H1 (cell line): ENCODE results near the gene OSBPL9. TPM values are rescaled to one million over a fixed set of nuclear protein-coding genes. Genes with fewer than 3 reads are reported as not detected.

Experiments used
- CTCF ChIA-PET: fragments of 300-600 bp; sonication (Branson Sonifier 250); formaldehyde crosslinking; loops from one replicate; lab custom pipeline; 2021; ENCODE audit not compliant: partially characterized antibody; lab: Charles Lee
- POLR2A ChIA-PET: fragments of 300-600 bp; sonication (Branson Sonifier 250); formaldehyde crosslinking; loops from one replicate; lab custom pipeline; 2021; ENCODE audit warnings: inconsistent platforms; ENCODE audit not compliant: partially characterized antibody; lab: Charles Lee
- DNase-seq, 2 experiments: peaks; one replicate each; pipeline versions ENCODE4 v3.0.0 to v3.0.0-alpha.2; 2010 to 2022; ENCODE audit warnings: low spot score in 2 of 2, low read depth in 1 of 2, mixed read lengths in 1 of 2
- FAIRE-seq: peaks from 2 replicates; lab custom pipeline; 2011; peaks lifted over from hg19 to GRCh38; lab: Jason Lieb, UNC
- H2AFZ ChIP-seq: 2 replicates; pipeline ENCODE4 v1.8.1; 2012; ENCODE audit warnings: low read length, inconsistent platforms
- H2AK5ac ChIP-seq: 2 replicates; pipeline ENCODE4 v1.6.1; 2013; ENCODE audit warnings: low read depth, low read length
- H2BK120ac ChIP-seq: replicated peaks from 2 replicates; pipeline ENCODE3; 2013; ENCODE audit warnings: low read depth, low read length, inconsistent platforms
- H2BK12ac ChIP-seq: 2 replicates; pipeline ENCODE4 v1.6.1; 2013; ENCODE audit warnings: low read depth, low read length
- H2BK15ac ChIP-seq: 2 replicates; pipeline ENCODE4 v1.6.1; 2013; ENCODE audit warnings: low read length
- H2BK20ac ChIP-seq: 2 replicates; pipeline ENCODE4 v1.6.1; 2013; ENCODE audit warnings: low read length
- H2BK5ac ChIP-seq: 2 replicates; pipeline ENCODE4 v1.6.1; 2013; ENCODE audit warnings: low read depth, low read length
- H3K14ac ChIP-seq: 2 replicates; pipeline ENCODE4 v1.6.1; 2013; ENCODE audit warnings: inconsistent platforms; ENCODE audit not compliant: insufficient read length
- H3K18ac ChIP-seq: 2 replicates; pipeline ENCODE4 v1.6.1; 2013; ENCODE audit warnings: low read length; ENCODE audit errors: extremely low read depth
- H3K23ac ChIP-seq: 2 replicates; pipeline ENCODE4 v1.6.1; 2013; ENCODE audit warnings: inconsistent platforms; ENCODE audit not compliant: insufficient read length
- H3K23me2 ChIP-seq: 2 replicates; pipeline ENCODE4 v1.6.1; 2013; ENCODE audit warnings: low read depth, low read length
- H3K27ac ChIP-seq: 2 replicates; pipeline ENCODE4 v1.6.1; 2011; ENCODE audit warnings: low read depth, low read length, inconsistent platforms
- H3K27me3 ChIP-seq, 4 experiments: replicated peaks in 1 of 4; 1 replicate in 1 of 4; 2 replicates in 3 of 4; pipeline versions ENCODE4 v1.6.1 to v1.8.1; 2011 to 2013; ENCODE audit warnings: low read length in 3 of 4, mild to moderate bottlenecking in 3 of 4, inconsistent platforms in 2 of 4, mixed read lengths in 2 of 4, moderate library complexity in 1 of 4; ENCODE audit not compliant: control insufficient read depth in 3 of 4, insufficient read depth in 3 of 4; ENCODE audit errors: extremely low read depth in 1 of 4
- H3K36me3 ChIP-seq, 4 experiments: 2 replicates each; pipeline versions ENCODE4 v1.6.1 to v1.8.1; 2011 to 2013; ENCODE audit warnings: mild to moderate bottlenecking in 4 of 4, low read length in 3 of 4, moderate library complexity in 2 of 4, control low read depth in 1 of 4, inconsistent platforms in 1 of 4; ENCODE audit not compliant: insufficient read depth in 4 of 4, control insufficient read depth in 2 of 4
- H3K4ac ChIP-seq: replicated peaks from 2 replicates; pipeline ENCODE3; 2013; ENCODE audit warnings: low read length, low read depth, mixed read lengths, inconsistent platforms; ENCODE audit not compliant: insufficient read length
- H3K4me1 ChIP-seq, 4 experiments: replicated peaks in 1 of 4; 1 replicate in 1 of 4; 2 replicates in 3 of 4; pipeline versions ENCODE4 v1.6.1 to v1.8.1; 2011 to 2013; ENCODE audit warnings: low read length in 3 of 4, inconsistent platforms in 2 of 4, mixed read lengths in 1 of 4; ENCODE audit not compliant: insufficient read depth in 4 of 4, control insufficient read depth in 3 of 4
- H3K4me2 ChIP-seq, 2 experiments: 2 replicates each; pipeline versions ENCODE4 v1.6.1 to v1.8.1; 2011 to 2013; ENCODE audit warnings: low read depth in 2 of 2, low read length in 2 of 2, control low read depth in 1 of 2, inconsistent platforms in 1 of 2, mild to moderate bottlenecking in 1 of 2; ENCODE audit not compliant: insufficient read depth in 1 of 2
- H3K4me3 ChIP-seq, 4 experiments: fragments of 200-600, 300-600 bp in 1 of 4; sonication (generic), shearing (Covaris generic), sonication (Bioruptor Twin) in 1 of 4; 2 replicates each; pipeline versions ENCODE4 v1.5.1 to v1.8.1; 2011 to 2016; ENCODE audit warnings: low read length in 4 of 4, low read depth in 3 of 4, control low read depth in 2 of 4, inconsistent platforms in 2 of 4, mild to moderate bottlenecking in 2 of 4, mixed read lengths in 1 of 4, moderate library complexity in 1 of 4; ENCODE audit not compliant: insufficient read depth in 2 of 4; ENCODE audit errors: extremely low read depth in 1 of 4
- H3K56ac ChIP-seq: replicated peaks from 2 replicates; pipeline ENCODE3; 2013; ENCODE audit warnings: low read depth, mild to moderate bottlenecking, mixed read lengths, low read length, inconsistent platforms; ENCODE audit not compliant: insufficient read length
- H3K79me1 ChIP-seq: 2 replicates; pipeline ENCODE4 v1.6.1; 2013; ENCODE audit warnings: low read depth, low read length, control low read depth
- H3K79me2 ChIP-seq, 2 experiments: 2 replicates each; pipeline versions ENCODE4 v1.6.1 to v1.8.1; 2012 to 2013; ENCODE audit warnings: low read length in 2 of 2, mild to moderate bottlenecking in 2 of 2, inconsistent platforms in 1 of 2; ENCODE audit not compliant: insufficient read depth in 2 of 2, control insufficient read depth in 1 of 2
- H3K9ac ChIP-seq, 4 experiments: replicated peaks in 1 of 4; 1 replicate in 1 of 4; 2 replicates in 3 of 4; pipeline versions ENCODE4 v1.6.1 to v1.8.1; 2011 to 2013; ENCODE audit warnings: low read depth in 3 of 4, low read length in 3 of 4, control low read depth in 2 of 4, mild to moderate bottlenecking in 2 of 4, moderate library complexity in 2 of 4, inconsistent platforms in 1 of 4; ENCODE audit errors: extremely low read depth in 1 of 4
- H3K9me3 ChIP-seq, 2 experiments: 2 replicates each; pipeline versions ENCODE4 v1.6.1 to v1.8.1; 2012 to 2013; ENCODE audit warnings: mild to moderate bottlenecking in 2 of 2, moderate library complexity in 2 of 2, control low read depth in 1 of 2, inconsistent platforms in 1 of 2, low read depth in 1 of 2, low read length in 1 of 2, mixed read lengths in 1 of 2; ENCODE audit not compliant: insufficient read depth in 2 of 2
- H4K20me1 ChIP-seq, 2 experiments: replicated peaks in 1 of 2; 2 replicates each; pipeline versions ENCODE3 to v1.8.1; 2011 to 2013; ENCODE audit warnings: inconsistent platforms in 2 of 2, low read length in 2 of 2, mild to moderate bottlenecking in 1 of 2; ENCODE audit not compliant: insufficient read depth in 2 of 2, control insufficient read depth in 1 of 2
- H4K5ac ChIP-seq: 2 replicates; pipeline ENCODE4 v1.6.1; 2013; ENCODE audit warnings: low read length, low read depth, mixed read lengths, inconsistent platforms; ENCODE audit not compliant: insufficient read length
- H4K8ac ChIP-seq: 2 replicates; pipeline ENCODE4 v1.8.0; 2013; ENCODE audit warnings: mild to moderate bottlenecking, moderate library complexity, low read length, inconsistent platforms; ENCODE audit not compliant: insufficient read depth; ENCODE audit errors: extremely low read depth
- H4K91ac ChIP-seq: replicated peaks from 2 replicates; pipeline ENCODE3; 2013; ENCODE audit warnings: low read length, mixed read lengths, inconsistent platforms; ENCODE audit not compliant: insufficient read length
- CBX5 ChIP-seq: fragments of 300-800, 300-1000 bp; sonication (generic); IDR thresholded peaks from 2 replicates; pipeline ENCODE4 v1.7.1; 2016; ENCODE audit warnings: antibody characterized with exemption, low read length, low read depth
- CHD1 ChIP-seq: IDR thresholded peaks from 2 replicates; pipeline ENCODE4 v1.6.1; 2012; ENCODE audit warnings: low read depth, low read length, improper control_type of control experiment
- CTCF ChIP-seq, 3 experiments: IDR thresholded peaks; 1 replicate in 2 of 3; 2 replicates in 1 of 3; pipeline versions ENCODE4 v1.5.1 to v1.6.1; 2011; ENCODE audit warnings: low read length in 3 of 3, mild to moderate bottlenecking in 3 of 3, inconsistent platforms in 2 of 3, low read depth in 1 of 3, moderate library complexity in 1 of 3; ENCODE audit not compliant: insufficient read depth in 1 of 3; ENCODE audit errors: control extremely low read depth in 1 of 3
- KDM5A ChIP-seq: fragments of 200-600 bp; IDR thresholded peaks from 2 replicates; pipeline ENCODE4 v1.7.1; 2012; ENCODE audit warnings: mild to moderate bottlenecking, low read length, inconsistent platforms, mixed read lengths
- POLR2A ChIP-seq, 2 experiments: IDR thresholded peaks; 1 replicate in 1 of 2; 2 replicates in 1 of 2; pipeline ENCODE4 v1.6.1; 2011; ENCODE audit warnings: low read depth in 2 of 2, low read length in 2 of 2, mild to moderate bottlenecking in 2 of 2; ENCODE audit errors: control extremely low read depth in 1 of 2
- RBBP5 ChIP-seq: IDR thresholded peaks from 2 replicates; pipeline ENCODE4 v1.7.1; 2012; ENCODE audit warnings: low read depth, mild to moderate bottlenecking, inconsistent platforms, low read length, moderate library complexity, borderline replicate concordance
- RFX5 ChIP-seq: IDR thresholded peaks from 2 replicates; pipeline ENCODE4 v1.6.1; 2011; ENCODE audit warnings: low read depth, low read length, improper control_type of control experiment, borderline replicate concordance
- SIRT6 ChIP-seq: IDR thresholded peaks from one replicate; pipeline ENCODE4 v1.7.1; 2012; ENCODE audit warnings: low read length, inconsistent platforms
- SP1 ChIP-seq: IDR thresholded peaks from 2 replicates; pipeline ENCODE4 v1.6.1; 2011; ENCODE audit warnings: low read depth, low read length
- SP4 ChIP-seq: IDR thresholded peaks from 2 replicates; pipeline ENCODE4 v1.6.1; 2012; ENCODE audit warnings: low read length, inconsistent platforms
- SRF ChIP-seq: IDR thresholded peaks from 2 replicates; pipeline ENCODE4 v1.6.1; 2011; ENCODE audit warnings: mild to moderate bottlenecking, low read depth, low read length, moderate library complexity
- YY1 ChIP-seq: IDR thresholded peaks from 2 replicates; pipeline ENCODE4 v1.6.1; 2011; ENCODE audit warnings: low read depth, mild to moderate bottlenecking, low read length
- WGBS, 2 experiments: shearing (Covaris generic) in 1 of 2; methylation state at CpG; one replicate each; pipeline versions ENCODE4 v1.1.6 to v1.1.7; 2013 to 2015; ENCODE audit warnings: low lambda C conversion rate in 2 of 2, mixed read lengths in 2 of 2, inconsistent platforms in 1 of 2, low coverage in 1 of 2, missing lambda C conversion rate in 1 of 2; ENCODE audit not compliant: insufficient replicate concordance in 2 of 2, insufficient coverage in 1 of 2, insufficient read length in 1 of 2; ENCODE audit errors: extremely low coverage in 1 of 2, missing lambda C conversion rate in 1 of 2; 5-methylcytosine and 5-hydroxymethylcytosine counted together
- polyA plus RNA-seq, 7 experiments: library from polyadenylated mRNA; depleted of rRNA in 3 of 7; stranded (reverse) in 5 of 7; unstranded in 2 of 7; fragments of >200 nt in 5 of 7; fragments of 200-250 nt in 2 of 7; gene quantifications; 1 replicate in 5 of 7; 2 replicates in 1 of 7; 4 replicates in 1 of 7; pipeline versions ENCODE4 v1.2.1 to v1.2.3, GENCODE V29; 2011 to 2013; ENCODE audit warnings: missing spikeins in 2 of 7, mixed read lengths in 2 of 7
- total RNA-seq: library from RNA; stranded (reverse); fragmentation: NEBNext Ultra II Directional; extraction: Animal tissue kit (Norgen Biotek cat#: 25700); gene quantifications from 2 replicates; pipeline ENCODE4 v1.2.1, GENCODE V29; 2021

Gene OSBPL9
- total and polyA plus RNA-seq, 2 of the 8 experiments (the other 6 are each of a cell fraction or from before 2014, with no cell fraction given): 58.2 to 71.6 TPM

- H2BK12ac ChIP-seq: no peak overlapping the region
- DNase-seq (no peak), FAIRE-seq (no peak)
- ChIA-PET CTCF (interaction anchor here (0.7 kb wide), 1 partner anchor 13 kb away, joined by 3 read pairs; no protein-coding TSS in a partner anchor), POLR2A (no interaction called here)
- no peak overlapping the region for H2BK20ac ChIP-seq
- H4K20me1 ChIP-seq: no peaks in the 10 kb centered on the region
- no peaks in the 10 kb centered on the region for H3K9me3 ChIP-seq
- no peak overlapping the region for H3K9ac ChIP-seq
- no peak overlapping the region for H2BK5ac ChIP-seq
- 86% methylated on average over 6 of the region's 6 CpGs; no CpG with 5 or more reads in 1 of the 2 experiments for WGBS, 2 experiments
- no peak overlapping the region for H3K4ac ChIP-seq
- no peak overlapping the region for H2AK5ac ChIP-seq
- no peaks in the 10 kb centered on the region for H3K79me2 ChIP-seq
- H3K23ac ChIP-seq: no peak overlapping the region
- H3K27ac ChIP-seq: no peak overlapping the region
- H4K91ac ChIP-seq: no peak overlapping the region
- H3K36me3 ChIP-seq: no peaks in the 10 kb centered on the region
- H3K18ac ChIP-seq: no peak overlapping the region
- no peaks in the 10 kb centered on the region for H3K27me3 ChIP-seq
- peaks cover 0 to 8% (median 0%) of the 10 kb centered on the region in 4 experiments; a peak in 2 of 7 replicates for H3K4me1 ChIP-seq
- no peak overlapping the region for H4K8ac ChIP-seq
- H3K4me3 ChIP-seq: no peak overlapping the region
- H3K56ac ChIP-seq: no peak overlapping the region
- no peak overlapping the region for H4K5ac ChIP-seq
- H2AFZ ChIP-seq: no peak overlapping the region
- no peaks in the 10 kb centered on the region for H3K79me1 ChIP-seq
- no peak overlapping the region for H3K4me2 ChIP-seq
- H2BK120ac ChIP-seq: no peak overlapping the region
- no peaks in the 10 kb centered on the region; the same call in 1 of the 2 replicates for H3K23me2 ChIP-seq
- no peak overlapping the region for H3K14ac ChIP-seq
- H2BK15ac ChIP-seq: no peak overlapping the region
- TF ChIP-seq CTCF (IDR thresholded peaks at IDR 0.05; ENCODE audit: control extremely low read depth in 1 of 3, insufficient read depth in 1 of 3, low read depth in 1 of 3, low read length in 3 of 3): no peak
- no peak for TF ChIP-seq SIRT6
- no peak for TF ChIP-seq SP1
- TF ChIP-seq SRF: no peak
- TF ChIP-seq RBBP5: no peak
- TF ChIP-seq RFX5: no peak
- TF ChIP-seq KDM5A: no peak
- TF ChIP-seq SP4: no peak
- TF ChIP-seq POLR2A (IDR thresholded peaks at IDR 0.05; ENCODE audit: control extremely low read depth in 1 of 2, low read depth in 2 of 2, low read length in 2 of 2): no peak
- no peak for TF ChIP-seq YY1
- no peak for TF ChIP-seq CHD1
- no peak for TF ChIP-seq CBX5
Observed at GRCh38 chr1:51664421-51665240, 47.7 kb downstream of the OSBPL9 start.
